WTC11 (cell line): ENCODE results near the gene MAPKAP1.

Experiments
- MLX ChIP-seq: sonication (generic); formaldehyde crosslinking; IDR thresholded peaks from 2 replicates; pipeline ENCODE4 v1.8.1; 2023; ENCODE audit warnings: mild to moderate bottlenecking, missing genetic modification reagents, moderate library complexity
- TF ChIP-seq, protein P1 (sequence below): sonication (generic); formaldehyde crosslinking; IDR thresholded peaks from 2 replicates; pipeline ENCODE4 v1.8.0; 2022; ENCODE audit warnings: mild to moderate bottlenecking, missing genetic modification reagents

- no peak for TF ChIP-seq MLX (CRISPR knock-in tag)
- TF ChIP-seq, protein P1, sequence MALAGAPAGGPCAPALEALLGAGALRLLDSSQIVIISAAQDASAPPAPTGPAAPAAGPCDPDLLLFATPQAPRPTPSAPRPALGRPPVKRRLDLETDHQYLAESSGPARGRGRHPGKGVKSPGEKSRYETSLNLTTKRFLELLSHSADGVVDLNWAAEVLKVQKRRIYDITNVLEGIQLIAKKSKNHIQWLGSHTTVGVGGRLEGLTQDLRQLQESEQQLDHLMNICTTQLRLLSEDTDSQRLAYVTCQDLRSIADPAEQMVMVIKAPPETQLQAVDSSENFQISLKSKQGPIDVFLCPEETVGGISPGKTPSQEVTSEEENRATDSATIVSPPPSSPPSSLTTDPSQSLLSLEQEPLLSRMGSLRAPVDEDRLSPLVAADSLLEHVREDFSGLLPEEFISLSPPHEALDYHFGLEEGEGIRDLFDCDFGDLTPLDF (CRISPR knock-in tag), result no peak
These were observed 25.6 kb upstream of the MAPKAP1 start for GRCh38 chr9:125732562-125732961.
